NCI-H1436 treated with DMSO at 0.1 percent for 48 hours (cell line): ENCODE measurements around the gene FAM3C.
A peak's percentile ranks its signal among the peaks of the same experiment; 100 is the strongest.
"Not testable (repeated sequence)": the region's sequence is repeated elsewhere in the genome, so short reads cannot be mapped to it uniquely, and the experiment has no call there.

Experiments used
- DNase-seq: peaks from one replicate; lab custom pipeline; 2025; lab: John Stamatoyannopoulos, UW

Gene FAM3C

GRCh38 chr7:121330053-121330833 lies 65.9 kb downstream of the FAM3C start:
- no peak for DNase-seq

- no peak for DNase-seq
Observed at GRCh38 chr7:121329191-121330052, 66.7 kb downstream of the FAM3C start.

GRCh38 chr7:121328508-121329190 lies 67.5 kb downstream of the FAM3C start, which contains the start of gene WNT16:
TSS of gene WNT16 (plus strand) at chr7:121329000. CDS start at chr7:121329293, 293 bp downstream.
- no peak for DNase-seq

GRCh38 chr7:121327671-121328070 lies 68.4 kb downstream of the FAM3C start:
- no peak for DNase-seq

GRCh38 chr7:121323515-121324302 lies 72.4 kb downstream of the FAM3C start:
- no peak for DNase-seq

- DNase-seq = no peak
Observed at GRCh38 chr7:121322460-121322859, 73.6 kb downstream of the FAM3C start.

GRCh38 chr7:121315170-121315569 lies 80.9 kb downstream of the FAM3C start:
- DNase-seq = not testable (repeated sequence)

- DNase-seq = peak; percentile 36
Observed at GRCh38 chr7:121313793-121314676, 82.1 kb downstream of the FAM3C start.

- DNase-seq = no peak
Observed at GRCh38 chr7:121313220-121313792, 82.8 kb downstream of the FAM3C start.

- no peak for DNase-seq
Observed at GRCh38 chr7:121307021-121307574, 89.0 kb downstream of the FAM3C start.

- no peak for DNase-seq
Observed at GRCh38 chr7:121306565-121306964, 89.5 kb downstream of the FAM3C start.

- no peak for DNase-seq
Observed at GRCh38 chr7:121305109-121305508, 91.0 kb downstream of the FAM3C start.

GRCh38 chr7:121304102-121304658 lies 91.9 kb downstream of the FAM3C start:
- no peak for DNase-seq

GRCh38 chr7:121303422-121304101 lies 92.5 kb downstream of the FAM3C start:
- no peak for DNase-seq

GRCh38 chr7:121302214-121302745 lies 93.8 kb downstream of the FAM3C start:
- DNase-seq = no peak

- no peak for DNase-seq
Observed at GRCh38 chr7:121301446-121302213, 94.5 kb downstream of the FAM3C start.

- DNase-seq = no peak
Observed at GRCh38 chr7:121300685-121301420, 95.3 kb downstream of the FAM3C start.
